ENCODE measurements around the gene OR2T34.
"Not testable (repeated sequence)": the region's sequence is repeated elsewhere in the genome, so short reads cannot be mapped to it uniquely, and the experiment has no call there.

OR2T34 gene, protein sequence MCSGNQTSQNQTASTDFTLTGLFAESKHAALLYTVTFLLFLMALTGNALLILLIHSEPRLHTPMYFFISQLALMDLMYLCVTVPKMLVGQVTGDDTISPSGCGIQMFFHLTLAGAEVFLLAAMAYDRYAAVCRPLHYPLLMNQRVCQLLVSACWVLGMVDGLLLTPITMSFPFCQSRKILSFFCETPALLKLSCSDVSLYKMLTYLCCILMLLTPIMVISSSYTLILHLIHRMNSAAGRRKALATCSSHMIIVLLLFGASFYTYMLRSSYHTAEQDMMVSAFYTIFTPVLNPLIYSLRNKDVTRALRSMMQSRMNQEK

DNA sequence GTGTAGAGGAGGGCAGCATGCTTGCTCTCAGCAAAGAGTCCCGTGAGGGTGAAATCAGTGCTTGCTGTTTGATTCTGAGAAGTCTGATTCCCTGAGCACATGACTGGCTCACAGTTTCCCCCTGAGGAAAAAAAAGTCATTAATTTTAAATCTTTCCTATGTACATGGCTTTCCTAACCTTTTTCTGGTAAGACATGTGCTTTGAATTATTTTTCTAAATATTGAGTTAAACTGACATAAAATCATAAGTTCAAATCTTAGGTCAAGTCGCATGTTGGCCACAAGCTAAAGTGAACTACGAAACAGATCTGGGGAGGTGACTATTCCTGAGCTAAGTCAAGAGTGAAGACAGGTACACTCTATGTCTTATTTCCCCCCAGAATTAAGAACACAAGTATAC is at the start of gene OR2T34:
OR2T34 (minus strand) TSS at position 101 of the 400 bp plus-strand sequence; CDS start at position 101, 0 bp downstream.
- intact Hi-C loops (cut with DNase I); DNase-seq: not testable (repeated sequence)

GRCh38 chr1:248622570-248623001 is 48.0 kb upstream of the OR2T34 start:
- intact Hi-C loops (cut with DNase I), result loop anchor here (1.0 kb wide), 1 partner anchor 185 kb away; no protein-coding TSS in a partner anchor
- no peak for DNase-seq

- intact Hi-C loops (cut with DNase I), result loop anchor here (1.0 kb wide), 1 partner anchor 186 kb away; no protein-coding TSS in a partner anchor
- no peak for DNase-seq
These were observed 47.2 kb upstream of the OR2T34 start for GRCh38 chr1:248621770-248622169.

DNA sequence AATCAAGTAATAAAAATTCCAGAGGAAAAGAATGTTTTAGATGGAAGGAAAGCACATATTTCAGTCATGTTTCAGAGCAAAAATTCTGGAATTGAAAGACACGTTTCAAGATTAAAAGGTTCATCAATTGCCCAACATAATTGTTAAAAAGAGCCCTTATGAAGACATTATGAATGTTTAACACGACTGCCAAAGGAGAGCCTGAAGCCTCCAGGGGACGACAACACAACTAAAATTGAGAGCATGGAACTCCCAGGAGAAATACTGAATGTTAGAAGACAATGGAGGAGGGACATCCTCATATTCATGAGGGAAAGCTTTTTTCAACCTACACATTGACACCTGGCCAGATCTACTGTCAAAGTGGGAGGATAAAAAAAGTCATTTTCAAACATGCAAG is 44.3 kb upstream of the OR2T34 start:
- intact Hi-C loops (cut with DNase I), result no loop called here

GRCh38 chr1:248618119-248618518 is 43.6 kb upstream of the OR2T34 start:
- intact Hi-C loops (cut with DNase I), result no loop called here
- DNase-seq, result peak in 1 of 10 donors; percentile 52

More for the DNA sequence above, 44.3 kb upstream of the OR2T34 start:
- peak in 8 of 10 donors; percentile 40 to 86 (median 62) for DNase-seq

DNA sequence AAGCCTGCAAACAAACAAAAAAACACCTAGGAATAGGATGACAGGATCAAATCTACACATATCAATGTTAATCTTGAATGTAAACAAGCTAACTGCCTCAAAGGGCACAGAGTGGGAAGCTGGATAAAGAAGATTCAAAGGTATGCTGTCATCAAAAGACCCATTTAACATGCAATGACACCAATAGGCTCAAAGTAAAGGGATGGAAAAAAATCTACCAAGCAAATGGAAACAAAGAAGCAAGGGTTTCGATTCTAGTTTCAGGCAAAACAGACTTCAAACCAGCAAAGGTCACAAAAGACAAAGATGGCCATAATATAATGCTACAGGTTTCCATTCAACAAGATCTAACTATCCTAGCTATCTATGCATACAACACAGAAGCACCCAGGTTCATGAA is 39.2 kb upstream of the OR2T34 start:
- DNase-seq, result no peak

DNA sequence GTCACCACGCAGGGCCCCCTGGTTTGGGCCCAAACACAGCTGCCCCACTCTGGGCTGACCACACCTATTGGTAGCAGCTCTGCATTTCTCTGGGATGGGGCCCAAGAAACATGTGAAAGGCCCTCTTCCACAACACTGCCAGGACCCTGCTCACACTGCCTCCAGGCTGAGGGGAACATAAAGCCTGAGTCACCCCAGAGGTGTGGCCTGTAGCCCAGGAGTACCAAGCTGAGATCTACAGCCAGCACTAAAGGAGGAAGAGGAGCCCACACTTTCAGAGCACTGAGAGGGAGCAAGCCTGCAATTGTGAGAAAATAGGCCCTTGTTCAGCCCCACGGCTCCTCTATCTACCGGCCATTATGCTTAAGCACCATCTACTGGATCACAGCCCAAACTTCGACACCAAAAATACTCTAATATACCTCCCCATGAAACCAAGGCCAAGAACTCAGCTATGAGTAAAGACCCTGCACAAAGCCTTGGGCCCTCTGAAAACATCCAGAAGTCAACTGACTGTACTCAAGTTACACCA is 37.4 kb upstream of the OR2T34 start:
- no peak for DNase-seq
- intact Hi-C loops (cut with DNase I), result no loop called here

More for the DNA sequence above, 39.2 kb upstream of the OR2T34 start:
- intact Hi-C loops (cut with DNase I), result no loop called here

GRCh38 chr1:248610301-248610700 is 35.7 kb upstream of the OR2T34 start:
- intact Hi-C loops (cut with DNase I), result no loop called here
- DNase-seq, result no peak

- intact Hi-C loops (cut with DNase I), result no loop called here
- DNase-seq, result no peak
These were observed 24.8 kb upstream of the OR2T34 start for GRCh38 chr1:248599396-248599795.

DNA sequence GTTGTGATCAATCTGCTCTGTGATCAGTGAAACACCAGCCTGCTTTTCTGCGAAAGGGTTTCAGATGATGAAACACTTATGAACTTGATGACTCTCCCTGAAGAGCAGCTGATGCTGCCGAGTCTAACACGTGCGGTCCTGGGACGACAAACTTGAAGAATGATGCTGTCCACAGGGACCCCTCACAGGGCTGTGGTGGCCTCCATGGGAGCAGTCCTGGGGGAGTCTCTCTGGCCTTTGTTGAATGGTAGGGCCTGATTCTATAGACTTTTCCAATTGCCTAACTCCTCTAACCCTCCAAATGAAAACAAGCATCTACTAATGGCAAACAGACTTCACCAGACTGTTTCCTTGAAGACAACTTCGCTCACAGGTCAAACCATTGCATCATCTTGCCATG is 23.0 kb upstream of the OR2T34 start, which contains the start of gene OR2T10:
OR2T10 (minus strand) TSS at position 112 of the 400 bp plus-strand sequence. CDS start 3,932 bp downstream, outside the sequence.
- DNase-seq, result peak in 2 of 10 donors; percentile 39 to 64

DNA sequence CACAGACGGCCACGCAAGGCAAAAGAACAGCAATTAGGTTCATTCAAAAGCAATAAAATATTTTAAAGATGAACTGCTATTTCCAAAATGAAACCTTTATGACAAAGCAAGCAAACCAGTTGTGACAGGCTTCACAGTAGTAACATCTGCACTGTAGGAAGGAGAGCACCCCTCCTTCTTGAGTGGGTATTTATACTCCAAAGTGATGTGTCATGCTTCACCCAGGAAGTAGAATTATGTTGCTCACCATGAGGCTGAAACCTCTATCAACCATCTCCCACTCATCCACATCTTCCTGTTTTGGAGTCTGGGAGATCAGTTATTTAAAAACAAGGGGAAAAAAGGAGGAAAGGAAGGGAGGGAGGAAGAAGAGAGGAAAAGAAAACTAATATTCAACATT is 22.1 kb upstream of the OR2T34 start:
- DNase-seq, result no peak
- intact Hi-C loops (cut with DNase I), result no loop called here

More for the DNA sequence above, 23.0 kb upstream of the OR2T34 start, which contains the start of gene OR2T10:
- intact Hi-C loops (cut with DNase I), result no loop called here

GRCh38 chr1:248593226-248593625 is 18.7 kb upstream of the OR2T34 start:
- intact Hi-C loops (cut with DNase I), result no loop called here
- DNase-seq, result peak in 2 of 10 donors; percentile 16 to 59

- intact Hi-C loops (cut with DNase I), result no loop called here
- no peak for DNase-seq
These were observed 18.1 kb upstream of the OR2T34 start for GRCh38 chr1:248592655-248593054.

GRCh38 chr1:248590055-248590454 is 15.5 kb upstream of the OR2T34 start:
- DNase-seq, result peak in 3 of 10 donors; percentile 31 to 76 (median 68)
- intact Hi-C loops (cut with DNase I), result no loop called here

- DNase-seq, result no peak
- intact Hi-C loops (cut with DNase I), result no loop called here
These were observed 14.8 kb upstream of the OR2T34 start for GRCh38 chr1:248589334-248589733.

DNA sequence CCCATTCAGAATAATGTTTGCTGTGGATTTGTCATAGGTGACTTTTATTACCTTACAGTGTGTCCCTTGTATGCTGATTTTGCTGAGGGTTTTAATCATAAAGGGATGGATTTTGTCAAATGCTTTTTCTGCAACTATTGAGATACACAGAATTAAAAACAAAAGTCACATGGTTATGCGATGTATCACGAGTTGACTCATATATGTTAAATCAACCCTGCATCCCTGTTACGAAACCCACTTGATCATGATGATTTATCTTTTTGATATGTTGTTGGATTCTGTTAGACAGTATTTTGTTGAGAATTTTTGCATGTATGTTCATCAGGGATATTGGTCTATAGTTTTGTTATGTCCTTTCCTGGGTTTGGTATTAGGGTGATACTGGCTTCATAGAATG is 10.7 kb upstream of the OR2T34 start:
- no peak for DNase-seq
- intact Hi-C loops (cut with DNase I), result no loop called here

DNA sequence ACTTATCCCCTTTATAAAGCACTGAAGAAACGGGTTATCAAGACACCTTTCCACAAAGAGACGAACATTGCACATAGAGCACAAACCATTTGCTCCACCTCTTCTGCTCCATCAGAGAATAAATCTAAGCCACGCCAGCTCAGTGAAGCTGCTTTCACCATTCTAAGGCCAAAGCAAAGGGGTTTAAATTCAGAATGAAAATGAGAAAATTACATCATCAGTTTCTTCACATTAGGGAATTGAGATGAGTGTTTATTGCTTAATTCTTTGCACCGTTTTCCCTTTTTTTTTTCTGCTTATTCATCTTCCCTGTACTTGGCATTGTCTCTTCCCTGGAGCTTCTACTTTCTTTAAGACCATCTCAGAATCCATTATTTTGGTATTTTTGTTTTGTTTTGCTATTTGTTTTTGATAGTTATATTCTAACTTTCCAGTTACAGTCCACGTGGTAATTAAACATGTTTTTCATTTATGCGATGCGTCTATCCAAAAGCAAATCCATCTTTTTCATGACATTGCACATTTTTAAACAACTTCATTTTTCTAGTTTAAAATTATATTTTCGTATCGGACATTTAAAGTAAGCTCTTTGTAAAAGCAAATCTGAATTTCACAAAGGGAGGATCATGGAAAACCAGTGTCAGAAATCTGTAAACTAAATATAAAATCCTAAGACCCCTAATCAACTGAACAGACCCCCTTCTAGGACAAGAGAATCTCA is 1.9 kb upstream of the OR2T34 start:
- no peak for DNase-seq
- intact Hi-C loops (cut with DNase I), result no loop called here

DNA sequence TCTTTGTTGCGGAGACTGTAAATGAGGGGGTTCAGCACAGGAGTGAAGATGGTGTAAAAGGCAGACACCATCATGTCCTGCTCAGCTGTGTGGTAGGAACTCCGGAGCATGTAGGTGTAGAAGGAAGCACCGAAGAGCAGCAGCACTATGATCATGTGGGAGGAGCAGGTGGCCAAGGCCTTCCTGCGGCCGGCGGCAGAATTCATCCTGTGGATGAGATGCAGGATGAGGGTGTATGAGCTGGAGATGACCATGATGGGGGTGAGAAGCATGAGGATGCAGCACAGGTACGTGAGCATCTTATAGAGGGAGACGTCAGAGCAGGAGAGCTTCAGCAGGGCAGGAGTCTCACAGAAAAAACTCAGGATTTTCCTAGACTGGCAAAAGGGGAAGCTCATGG is 701 bp downstream of the OR2T34 start:
- intact Hi-C loops (cut with DNase I); DNase-seq: not testable (repeated sequence)

GRCh38 chr1:248572049-248572448 is 2.5 kb downstream of the OR2T34 start:
- DNase-seq; intact Hi-C loops (cut with DNase I): not testable (repeated sequence)

DNA sequence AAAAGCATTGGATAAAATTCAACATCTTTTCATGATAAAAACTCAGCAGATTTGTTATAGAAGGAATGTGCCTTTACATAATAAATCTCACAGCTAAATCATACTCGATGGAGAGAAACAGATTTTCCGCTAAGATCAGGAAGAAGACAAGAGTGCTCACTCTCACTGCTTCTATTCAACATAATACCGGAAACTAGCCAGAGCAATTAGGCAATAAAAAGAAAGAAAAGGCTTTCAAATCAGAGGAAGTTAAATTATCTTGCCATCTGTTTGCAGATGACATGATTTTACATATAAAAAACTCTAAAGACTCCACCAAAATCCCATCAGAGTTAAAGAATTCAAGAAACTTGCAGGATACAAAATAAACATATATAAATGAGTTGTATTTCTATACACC is 3.7 kb downstream of the OR2T34 start:
- intact Hi-C loops (cut with DNase I), result not testable (repeated sequence)

DNA sequence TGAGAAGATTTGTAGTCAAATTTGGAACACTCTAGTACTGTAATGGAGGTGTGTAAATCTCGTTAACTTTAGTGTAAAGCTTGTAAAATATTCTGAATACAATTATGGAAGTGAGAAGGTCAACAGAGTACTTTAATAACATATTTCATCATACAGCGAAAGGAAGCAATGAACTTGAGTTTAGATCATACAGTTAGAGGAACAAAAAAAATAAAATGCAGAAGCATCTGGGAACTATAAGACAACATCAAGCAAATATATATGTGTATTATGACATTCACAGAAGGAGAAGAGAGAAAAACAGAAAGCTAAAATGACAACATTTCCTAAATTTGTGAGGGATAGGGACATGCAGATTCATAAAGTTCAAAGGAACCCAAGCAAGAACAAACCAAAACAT is 5.5 kb downstream of the OR2T34 start:
- DNase-seq; intact Hi-C loops (cut with DNase I): not testable (repeated sequence)

More for the DNA sequence above, 3.7 kb downstream of the OR2T34 start:
- DNase-seq, result not testable (repeated sequence)

Data from posterior cingulate gyrus (tissue), 11 donors.